M059J (cell line): ENCODE results near the gene CD69. TPM values are rescaled to one million over a fixed set of nuclear protein-coding genes. Genes with fewer than 3 reads are reported as not detected.

Experiments
- DNase-seq: peaks from one replicate; pipeline ENCODE4 v3.0.0-alpha.2; 2012; ENCODE audit warnings: low read depth
- total RNA-seq: library from RNA; depleted of rRNA; stranded (reverse); fragments of >200 nt; shearing (Covaris generic); gene quantifications from 2 replicates; pipeline ENCODE4 v1.2.3, GENCODE V29; 2014; rRNA removed

The CD69 gene
- 1.2 TPM in 2 replicates for total RNA-seq

GRCh38 chr12:9760699-9761418 lies at the start of gene CD69:
Gene CD69, minus strand, starts transcription at chr12:9760901. Its CDS starts 81 bp downstream, at chr12:9760820.
- DNase-seq = peak; percentile 46

- DNase-seq = no peak
These were observed 49.2 kb upstream of the CD69 start for GRCh38 chr12:9809866-9810265.

GRCh38 chr12:9809338-9809737 lies 48.6 kb upstream of the CD69 start:
- DNase-seq = no peak

- DNase-seq = no peak
These were observed 47.8 kb upstream of the CD69 start for GRCh38 chr12:9808504-9808903.

GRCh38 chr12:9806714-9807113 lies 46.0 kb upstream of the CD69 start:
- no peak for DNase-seq

GRCh38 chr12:9805883-9806282 lies 45.2 kb upstream of the CD69 start:
- no peak for DNase-seq

GRCh38 chr12:9799961-9800360 lies 39.3 kb upstream of the CD69 start:
- DNase-seq = no peak

- DNase-seq = peak; percentile 79
These were observed 37.3 kb upstream of the CD69 start for GRCh38 chr12:9797722-9798619.

GRCh38 chr12:9796971-9797370 lies 36.3 kb upstream of the CD69 start:
- DNase-seq = peak; percentile 45

GRCh38 chr12:9796346-9796745 lies 35.6 kb upstream of the CD69 start:
- DNase-seq = no peak

GRCh38 chr12:9795945-9796344 lies 35.2 kb upstream of the CD69 start:
- no peak for DNase-seq

- DNase-seq = no peak
These were observed 33.9 kb upstream of the CD69 start for GRCh38 chr12:9794484-9795093.

GRCh38 chr12:9793779-9794395 lies 33.2 kb upstream of the CD69 start:
- no peak for DNase-seq

GRCh38 chr12:9792961-9793617 lies 32.4 kb upstream of the CD69 start:
- DNase-seq = peak; percentile 68

GRCh38 chr12:9792185-9792900 lies 31.6 kb upstream of the CD69 start:
- DNase-seq = no peak

- peak; percentile 41 for DNase-seq
These were observed 26.3 kb upstream of the CD69 start for GRCh38 chr12:9786726-9787717.

GRCh38 chr12:9784816-9785215 lies 24.1 kb upstream of the CD69 start:
- no peak for DNase-seq

GRCh38 chr12:9784326-9784725 lies 23.6 kb upstream of the CD69 start:
- DNase-seq = no peak

GRCh38 chr12:9782547-9783382 lies 22.1 kb upstream of the CD69 start:
- DNase-seq = no peak
